ENCODE measurements around the gene CHAD.

CHAD gene

DNA sequence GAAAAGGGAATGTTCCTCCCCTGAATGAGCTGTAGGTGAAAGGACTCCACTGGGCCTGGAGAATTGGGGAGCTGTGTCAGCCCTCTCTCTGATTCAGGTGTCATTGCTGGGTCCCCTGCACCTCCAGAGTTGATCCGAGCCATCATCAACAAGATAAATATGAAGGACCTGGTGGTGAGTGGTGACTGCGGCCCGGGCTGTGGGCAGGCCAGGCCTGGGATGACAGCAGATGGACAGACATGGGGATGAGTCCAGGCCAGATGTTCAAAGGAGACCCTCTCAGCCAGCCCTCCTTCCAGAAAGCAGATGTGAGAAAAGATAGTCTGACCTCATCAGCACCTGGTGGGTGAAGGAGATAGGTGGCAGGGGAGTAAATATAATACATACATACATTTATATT lies 4.6 kb downstream of the CHAD start:
- H3K36me3 ChIP-seq (replicated peaks) = no peaks in the 10 kb centered on the region
- no peak overlapping the region for H3K27ac ChIP-seq
- no peak overlapping the region for H3K4me3 ChIP-seq (ENCODE audit: low read depth, low read length)
- in situ Hi-C loops (cut with HindIII; ENCODE audit: low pct_ligation_motif_present, low sequenced_read_pairs) = no loop called here
- DNase-seq = no peak
- TF ChIP-seq, protein P1, sequence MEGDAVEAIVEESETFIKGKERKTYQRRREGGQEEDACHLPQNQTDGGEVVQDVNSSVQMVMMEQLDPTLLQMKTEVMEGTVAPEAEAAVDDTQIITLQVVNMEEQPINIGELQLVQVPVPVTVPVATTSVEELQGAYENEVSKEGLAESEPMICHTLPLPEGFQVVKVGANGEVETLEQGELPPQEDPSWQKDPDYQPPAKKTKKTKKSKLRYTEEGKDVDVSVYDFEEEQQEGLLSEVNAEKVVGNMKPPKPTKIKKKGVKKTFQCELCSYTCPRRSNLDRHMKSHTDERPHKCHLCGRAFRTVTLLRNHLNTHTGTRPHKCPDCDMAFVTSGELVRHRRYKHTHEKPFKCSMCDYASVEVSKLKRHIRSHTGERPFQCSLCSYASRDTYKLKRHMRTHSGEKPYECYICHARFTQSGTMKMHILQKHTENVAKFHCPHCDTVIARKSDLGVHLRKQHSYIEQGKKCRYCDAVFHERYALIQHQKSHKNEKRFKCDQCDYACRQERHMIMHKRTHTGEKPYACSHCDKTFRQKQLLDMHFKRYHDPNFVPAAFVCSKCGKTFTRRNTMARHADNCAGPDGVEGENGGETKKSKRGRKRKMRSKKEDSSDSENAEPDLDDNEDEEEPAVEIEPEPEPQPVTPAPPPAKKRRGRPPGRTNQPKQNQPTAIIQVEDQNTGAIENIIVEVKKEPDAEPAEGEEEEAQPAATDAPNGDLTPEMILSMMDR (IDR thresholded peaks at IDR 0.05; ENCODE audit: low read depth, low read length, missing control alignments) = no peak
- H3K27me3 ChIP-seq (replicated peaks) = peaks cover 15% of the 10 kb centered on the region

DNA sequence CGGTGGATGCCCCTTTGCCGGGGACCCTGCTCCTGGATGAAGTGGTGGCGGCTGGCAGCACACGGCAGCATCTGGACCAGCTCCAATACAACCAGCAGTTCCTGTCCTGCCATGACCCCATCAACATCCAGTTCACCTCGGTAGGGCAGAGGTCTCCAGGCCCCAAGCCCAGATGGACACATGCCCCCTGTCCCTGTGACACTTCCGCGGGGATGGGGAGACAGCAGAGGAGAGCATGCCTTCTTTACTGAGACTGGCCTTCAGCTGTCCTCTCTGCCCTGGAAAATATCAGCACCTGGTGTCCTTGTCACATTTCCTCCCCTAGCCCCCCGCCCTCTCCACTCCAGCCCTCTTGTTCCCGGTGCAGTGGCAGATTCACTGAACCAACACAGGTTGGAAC lies 6.2 kb downstream of the CHAD start:
- H3K27me3 ChIP-seq (replicated peaks) = no peaks in the 10 kb centered on the region
- H3K4me3 ChIP-seq (ENCODE audit: low read depth, low read length) = no peak overlapping the region
- no peaks in the 10 kb centered on the region for H3K36me3 ChIP-seq (replicated peaks)
- TF ChIP-seq, protein P1 (IDR thresholded peaks at IDR 0.05; ENCODE audit: low read depth, low read length, missing control alignments) = no peak
- DNase-seq = no peak
- in situ Hi-C loops (cut with HindIII; ENCODE audit: low pct_ligation_motif_present, low sequenced_read_pairs) = no loop called here
- H3K27ac ChIP-seq = no peak overlapping the region

DNA sequence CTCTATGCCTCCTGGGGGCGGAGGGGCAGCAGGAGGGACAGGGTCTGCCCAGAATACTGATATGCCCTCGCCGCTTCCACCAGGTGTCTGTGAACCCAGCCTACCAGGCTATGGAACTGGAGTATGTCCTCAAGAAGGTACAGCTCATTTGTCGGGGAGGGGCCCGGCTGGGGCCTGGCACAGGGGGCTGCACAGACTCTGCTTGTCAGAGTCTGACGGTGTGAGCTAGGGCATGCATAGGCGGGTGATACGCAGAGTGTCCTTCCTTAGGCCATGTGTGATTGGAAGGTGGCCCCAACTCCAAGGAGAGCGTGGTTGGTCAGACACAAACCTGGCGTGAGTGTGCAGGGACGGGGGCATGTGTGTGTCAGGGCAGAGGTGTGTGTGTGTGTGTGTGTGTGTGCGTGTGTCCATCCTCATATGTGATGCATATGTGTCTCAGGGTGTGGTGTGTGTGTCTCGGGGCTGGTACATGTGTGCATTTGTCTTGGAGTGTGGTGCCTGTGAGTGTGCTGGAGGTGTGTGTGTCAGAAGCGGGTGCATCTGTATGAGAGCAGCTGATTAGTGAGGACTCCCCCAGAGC lies 7.0 kb downstream of the CHAD start:
- H3K36me3 ChIP-seq (replicated peaks) = no peaks in the 10 kb centered on the region
- TF ChIP-seq, protein P1 (IDR thresholded peaks at IDR 0.05; ENCODE audit: low read depth, low read length, missing control alignments) = no peak
- no peak for DNase-seq

DNA sequence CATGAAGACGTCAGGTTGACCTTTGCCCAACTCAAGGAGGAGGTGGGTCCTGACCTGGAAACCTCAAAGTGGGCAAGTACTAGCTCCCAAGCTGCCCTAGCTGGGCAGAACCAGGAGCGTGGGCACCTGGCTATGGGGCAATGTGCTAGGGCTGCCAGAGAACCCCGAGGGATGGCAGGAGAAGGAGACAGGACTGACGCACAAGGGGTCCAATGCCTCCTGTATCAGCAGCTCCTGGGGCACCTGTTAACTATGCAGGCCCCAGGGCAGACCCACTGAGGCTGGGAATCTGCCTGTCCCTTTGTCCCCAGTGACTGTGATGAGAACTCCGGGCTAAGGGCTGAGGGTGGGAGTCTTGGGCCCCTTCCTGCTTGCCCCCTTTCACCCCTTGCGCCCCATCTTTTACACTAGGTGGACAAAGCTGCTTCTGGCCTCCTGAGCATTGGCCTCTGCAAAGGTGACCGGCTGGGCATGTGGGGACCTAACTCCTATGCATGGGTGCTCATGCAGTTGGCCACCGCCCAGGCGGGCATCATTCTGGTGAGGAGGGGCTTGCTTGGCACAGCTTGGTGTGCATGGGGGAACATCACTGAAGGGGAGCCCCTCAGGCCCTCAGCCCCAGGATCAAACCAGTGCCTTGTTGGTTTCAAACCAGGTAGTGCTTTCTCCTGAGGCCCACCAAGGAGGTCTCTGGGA lies 7.7 kb downstream of the CHAD start:
- TF ChIP-seq, protein P1 (IDR thresholded peaks at IDR 0.05; ENCODE audit: low read depth, low read length, missing control alignments) = no peak
- in situ Hi-C loops (cut with HindIII; ENCODE audit: low pct_ligation_motif_present, low sequenced_read_pairs) = no loop called here
- no peak for DNase-seq
- H3K36me3 ChIP-seq (replicated peaks) = no peaks in the 10 kb centered on the region
- H3K4me3 ChIP-seq (ENCODE audit: low read depth, low read length) = no peak overlapping the region
- H3K27me3 ChIP-seq (replicated peaks) = no peaks in the 10 kb centered on the region
- H3K27ac ChIP-seq = no peak overlapping the region

More for the DNA sequence above, 7.0 kb downstream of the CHAD start:
- in situ Hi-C loops (cut with HindIII; ENCODE audit: low pct_ligation_motif_present, low sequenced_read_pairs) = no loop called here
- no peak overlapping the region for H3K27ac ChIP-seq
- H3K4me3 ChIP-seq (ENCODE audit: low read depth, low read length) = no peak overlapping the region
- H3K27me3 ChIP-seq (replicated peaks) = no peaks in the 10 kb centered on the region

DNA sequence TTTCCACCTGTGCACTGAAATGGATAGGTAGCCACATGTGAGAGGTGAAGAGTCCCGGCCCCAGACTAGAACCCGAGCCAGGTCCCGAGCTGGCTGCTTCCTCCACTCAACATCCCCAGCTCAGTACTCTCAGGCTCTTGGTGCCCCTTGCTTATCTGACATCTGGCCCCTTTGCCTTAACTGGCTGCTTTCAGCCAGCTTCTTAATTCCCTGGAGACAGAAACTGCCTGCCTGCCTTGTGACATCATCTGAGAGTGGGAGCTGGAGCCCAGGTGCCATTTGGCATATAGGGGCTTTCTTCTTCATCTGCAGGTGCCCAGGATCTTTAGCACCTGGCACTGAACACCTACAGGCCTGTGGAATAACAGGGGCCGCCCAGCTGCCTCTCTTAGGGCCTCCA lies 8.9 kb downstream of the CHAD start:
- DNase-seq = no peak
- Histone ChIP-seq H3K27me3 (replicated peaks) (no peaks in the 10 kb centered on the region), H3K36me3 (replicated peaks) (no peaks in the 10 kb centered on the region), H3K4me3 (ENCODE audit: low read depth, low read length) (no peak overlapping the region), H3K27ac (no peak overlapping the region)
- TF ChIP-seq, protein P1 (IDR thresholded peaks at IDR 0.05; ENCODE audit: low read depth, low read length, missing control alignments) = no peak
- in situ Hi-C loops (cut with HindIII; ENCODE audit: low pct_ligation_motif_present, low sequenced_read_pairs) = no loop called here
